ENCODE measurements around the gene VASN. TPM values are rescaled to one million over a fixed set of nuclear protein-coding genes. Genes with fewer than 3 reads are reported as not detected.

The VASN gene
- total RNA-seq, 1 experiment from 2014 or later, result 5.4 TPM

- POLR2A ChIA-PET (ENCODE audit: low non-redundant PET), result no interaction called here
- intact Hi-C loops (cut with micrococcal nuclease; ENCODE audit: unreplicated experiment), result no loop called here
Observed at GRCh38 chr16:4384509-4384942, 12.9 kb downstream of the VASN start.

GRCh38 chr16:4385066-4385788 is 13.6 kb downstream of the VASN start:
- Histone ChIP-seq H3K27me3 (replicated peaks; ENCODE audit: insufficient read depth, low read depth, low read length, poor library complexity) (no peaks in the 10 kb centered on the region), H3K36me3 (ENCODE audit: insufficient read depth, low read length, poor library complexity, severe bottlenecking) (no peaks in the 10 kb centered on the region), H3K4me3 (ENCODE audit: low read depth, low read length, poor library complexity, severe bottlenecking) (no peak overlapping the region), H3K27ac (ENCODE audit: low read depth, low read length, poor library complexity, severe bottlenecking) (peak overlapping the region; percentile 7), H3K9me3 (ENCODE audit: low read depth, low read length, poor library complexity, severe bottlenecking) (no peaks in the 10 kb centered on the region), H3K4me1 (ENCODE audit: insufficient read depth, low read length, poor library complexity, severe bottlenecking) (peaks cover 20% of the 10 kb centered on the region)
- no peak for DNase-seq (ENCODE audit: low spot score)
- POLR2A ChIA-PET (ENCODE audit: low non-redundant PET), result interaction anchor here (0.7 kb wide), 1 partner anchor 21 kb away, joined by 4 read pairs; no protein-coding TSS in a partner anchor
- CTCF ChIA-PET, result no interaction called here
- intact Hi-C loops (cut with micrococcal nuclease; ENCODE audit: unreplicated experiment), result no loop called here
- BruUV-seq (replicated peaks), result no TSS peak
- TF ChIP-seq EZH2 (IDR thresholded peaks at IDR 0.05; ENCODE audit: borderline replicate concordance, low read depth, low read length, poor library complexity, severe bottlenecking), result no peak
- TF ChIP-seq CTCF (conservative IDR thresholded peaks at IDR 0.05; ENCODE audit: low read depth, low read length), result no peak

More at GRCh38 chr16:4384509-4384942, 12.9 kb downstream of the VASN start:
- H3K4me1 ChIP-seq (ENCODE audit: insufficient read depth, low read length, poor library complexity, severe bottlenecking), result peaks cover 20% of the 10 kb centered on the region
- no peaks in the 10 kb centered on the region for H3K36me3 ChIP-seq (ENCODE audit: insufficient read depth, low read length, poor library complexity, severe bottlenecking)
- CTCF ChIA-PET, result no interaction called here
- no peak for TF ChIP-seq EZH2 (IDR thresholded peaks at IDR 0.05; ENCODE audit: borderline replicate concordance, low read depth, low read length, poor library complexity, severe bottlenecking)
- no peak for TF ChIP-seq CTCF (conservative IDR thresholded peaks at IDR 0.05; ENCODE audit: low read depth, low read length)
- H3K9me3 ChIP-seq (ENCODE audit: low read depth, low read length, poor library complexity, severe bottlenecking), result no peaks in the 10 kb centered on the region
- no TSS peak for BruUV-seq (replicated peaks)
- no peak overlapping the region for H3K4me3 ChIP-seq (ENCODE audit: low read depth, low read length, poor library complexity, severe bottlenecking)
- no peaks in the 10 kb centered on the region for H3K27me3 ChIP-seq (replicated peaks; ENCODE audit: insufficient read depth, low read depth, low read length, poor library complexity)
- no peak overlapping the region for H3K27ac ChIP-seq (ENCODE audit: low read depth, low read length, poor library complexity, severe bottlenecking)
- no peak for DNase-seq (ENCODE audit: low spot score)

DNA sequence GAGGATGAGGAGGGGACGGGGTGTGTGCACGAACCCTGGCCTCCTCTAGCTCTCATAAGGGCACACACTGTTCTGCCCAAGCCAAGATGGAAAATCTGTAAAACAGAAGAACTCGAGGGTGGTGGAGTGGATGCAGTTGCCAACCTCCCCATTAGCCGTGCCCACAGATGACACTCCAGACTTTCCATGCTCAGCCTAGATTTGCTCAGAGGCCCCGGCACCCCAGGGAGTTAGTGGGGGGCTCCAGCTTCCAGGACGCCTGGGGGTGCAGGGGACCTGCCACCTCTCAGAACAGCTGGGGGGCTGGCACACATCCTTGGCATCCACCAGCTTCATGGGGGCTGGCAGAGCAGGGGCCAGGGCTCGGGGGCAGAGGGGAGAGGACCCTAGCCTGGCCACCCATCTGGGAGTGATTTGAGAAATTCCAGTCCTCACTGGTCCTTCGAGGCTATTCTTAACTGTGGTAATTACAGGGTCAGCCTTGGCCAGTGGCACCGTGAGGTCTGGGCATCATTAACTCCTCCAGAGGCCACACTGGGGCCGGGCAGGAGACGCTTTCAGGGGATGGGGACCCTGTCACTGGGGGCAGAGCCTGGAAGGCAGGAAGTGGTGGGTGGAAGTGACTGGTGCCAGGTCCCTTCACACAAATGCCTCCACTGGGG is 14.3 kb downstream of the VASN start:
- Histone ChIP-seq H3K4me1 (ENCODE audit: insufficient read depth, low read length, poor library complexity, severe bottlenecking) (peaks cover 20% of the 10 kb centered on the region), H3K27ac (ENCODE audit: low read depth, low read length, poor library complexity, severe bottlenecking) (peak overlapping the region; percentile 7)
- CTCF ChIA-PET, result no interaction called here

More for the DNA sequence above, 14.3 kb downstream of the VASN start:
- no peaks in the 10 kb centered on the region for H3K27me3 ChIP-seq (replicated peaks; ENCODE audit: insufficient read depth, low read depth, low read length, poor library complexity)
- POLR2A ChIA-PET (ENCODE audit: low non-redundant PET), result interaction anchor here (0.7 kb wide), 1 partner anchor 21 kb away, joined by 4 read pairs; no protein-coding TSS in a partner anchor
- H3K9me3 ChIP-seq (ENCODE audit: low read depth, low read length, poor library complexity, severe bottlenecking), result no peaks in the 10 kb centered on the region
- no peak for DNase-seq (ENCODE audit: low spot score)
- TF ChIP-seq EZH2 (IDR thresholded peaks at IDR 0.05; ENCODE audit: borderline replicate concordance, low read depth, low read length, poor library complexity, severe bottlenecking) (no peak), CTCF (conservative IDR thresholded peaks at IDR 0.05; ENCODE audit: low read depth, low read length) (no peak)
- no peak overlapping the region for H3K4me3 ChIP-seq (ENCODE audit: low read depth, low read length, poor library complexity, severe bottlenecking)
- BruUV-seq (replicated peaks), result no TSS peak
- intact Hi-C loops (cut with micrococcal nuclease; ENCODE audit: unreplicated experiment), result no loop called here
- no peaks in the 10 kb centered on the region for H3K36me3 ChIP-seq (ENCODE audit: insufficient read depth, low read length, poor library complexity, severe bottlenecking)

Data from A673 (cell line).